Osteoblast (primary cell): ENCODE measurements around the gene MBTPS1. TPM values are rescaled to one million over a fixed set of nuclear protein-coding genes. Genes with fewer than 3 reads are reported as not detected.
A peak's percentile ranks its signal among the peaks of the same experiment; 100 is the strongest.

Source experiments
- DNase-seq: peaks from one replicate; pipeline ENCODE4 v3.0.0; 2011; ENCODE audit warnings: low spot score, mixed read lengths; ENCODE audit not compliant: insufficient read length; ENCODE audit errors: missing footprints
- H2AFZ ChIP-seq: 2 replicates; pipeline ENCODE4 v1.6.0; 2011; ENCODE audit warnings: mild to moderate bottlenecking, low read length
- H3K27ac ChIP-seq: 2 replicates; pipeline ENCODE4 v1.5.1; 2011; ENCODE audit warnings: mild to moderate bottlenecking, low read depth, low read length, moderate library complexity
- H3K27me3 ChIP-seq: 2 replicates; pipeline ENCODE4 v1.6.0; 2012; ENCODE audit warnings: mild to moderate bottlenecking, control low read depth, inconsistent platforms, low read length, moderate library complexity; ENCODE audit not compliant: insufficient read depth
- H3K36me3 ChIP-seq: 2 replicates; pipeline ENCODE4 v1.5.1; 2011; ENCODE audit warnings: mild to moderate bottlenecking, low read length, control low read depth, moderate library complexity; ENCODE audit not compliant: insufficient read depth
- H3K4me1 ChIP-seq: 2 replicates; pipeline ENCODE4 v1.5.1; 2011; ENCODE audit warnings: mild to moderate bottlenecking, low read length, control low read depth, moderate library complexity; ENCODE audit not compliant: insufficient read depth
- H3K4me2 ChIP-seq: 2 replicates; pipeline ENCODE4 v1.6.0; 2011; ENCODE audit warnings: mild to moderate bottlenecking, low read length; ENCODE audit not compliant: insufficient read depth
- H3K4me3 ChIP-seq: fragments of 200-600 bp; sonication (generic); 3 replicates; pipeline ENCODE4 v1.5.1; 2012; ENCODE audit warnings: mild to moderate bottlenecking, low read length, inconsistent platforms; ENCODE audit not compliant: insufficient read depth
- H3K79me2 ChIP-seq: 2 replicates; pipeline ENCODE4 v1.6.0; 2012; ENCODE audit warnings: mild to moderate bottlenecking, low read length, control low read depth, inconsistent platforms; ENCODE audit not compliant: insufficient read depth
- H3K9me3 ChIP-seq: 2 replicates; pipeline ENCODE4 v1.5.1; 2011; ENCODE audit warnings: low read depth, low read length, control low read depth
- H4K20me1 ChIP-seq: 2 replicates; pipeline ENCODE4 v1.6.0; 2012; ENCODE audit warnings: mild to moderate bottlenecking, low read length, control low read depth; ENCODE audit not compliant: insufficient read depth
- CTCF ChIP-seq: IDR thresholded peaks from 2 replicates; pipeline ENCODE4 v1.5.1; 2011; ENCODE audit warnings: mild to moderate bottlenecking, low read depth, low read length, moderate library complexity; ENCODE audit errors: extremely low read depth
- total RNA-seq: library from RNA; depleted of rRNA; stranded (reverse); fragments of >200 nt; gene quantifications from 2 replicates; pipeline ENCODE4 v1.2.3, GENCODE V29; 2012

Gene MBTPS1
- total RNA-seq, 1 donor: 114 TPM

DNA sequence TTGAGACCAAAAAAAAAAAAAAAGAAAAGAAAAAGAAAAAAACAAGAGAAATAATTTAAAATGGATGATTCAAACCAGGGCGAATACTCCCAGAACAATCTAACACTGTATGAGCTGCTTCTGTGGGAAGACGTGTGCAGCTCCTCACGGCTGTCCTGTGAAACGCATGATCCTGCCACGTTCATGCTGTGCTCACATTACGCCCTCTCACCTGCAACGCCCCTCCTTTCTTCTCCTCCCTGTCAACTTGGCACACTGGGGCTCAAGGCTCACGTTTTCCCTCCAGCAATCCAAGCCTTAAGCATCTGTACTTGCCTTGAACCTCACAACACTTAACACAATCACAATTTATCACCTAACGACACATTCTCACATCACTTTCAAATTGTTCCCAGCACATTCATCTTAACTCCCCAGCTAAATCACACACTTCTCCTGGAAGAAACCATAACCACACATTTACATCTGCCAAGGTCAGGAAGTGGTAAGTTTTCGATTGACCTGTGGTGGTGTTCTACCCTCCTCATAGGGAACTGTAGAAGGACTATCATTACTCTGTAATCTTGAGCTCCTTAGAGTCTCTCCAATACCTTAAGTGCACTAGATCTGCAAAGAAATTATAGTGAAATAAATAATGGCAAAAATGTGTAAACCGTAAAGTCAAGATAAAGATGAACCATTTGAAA is 29.1 kb downstream of the MBTPS1 start:
- H3K36me3 ChIP-seq: peaks cover 77% of the 10 kb centered on the region
- no peaks in the 10 kb centered on the region for H3K9me3 ChIP-seq
- DNase-seq: no peak
- peaks cover 6% of the 10 kb centered on the region for H4K20me1 ChIP-seq
- no peaks in the 10 kb centered on the region for H3K4me1 ChIP-seq
- H3K27me3 ChIP-seq: no peaks in the 10 kb centered on the region
- no peak overlapping the region for H3K4me2 ChIP-seq
- no peaks in the 10 kb centered on the region for H3K79me2 ChIP-seq
- H2AFZ ChIP-seq: no peak overlapping the region
- H3K27ac ChIP-seq: no peak overlapping the region
- TF ChIP-seq CTCF: no peak
- no peak overlapping the region for H3K4me3 ChIP-seq

DNA sequence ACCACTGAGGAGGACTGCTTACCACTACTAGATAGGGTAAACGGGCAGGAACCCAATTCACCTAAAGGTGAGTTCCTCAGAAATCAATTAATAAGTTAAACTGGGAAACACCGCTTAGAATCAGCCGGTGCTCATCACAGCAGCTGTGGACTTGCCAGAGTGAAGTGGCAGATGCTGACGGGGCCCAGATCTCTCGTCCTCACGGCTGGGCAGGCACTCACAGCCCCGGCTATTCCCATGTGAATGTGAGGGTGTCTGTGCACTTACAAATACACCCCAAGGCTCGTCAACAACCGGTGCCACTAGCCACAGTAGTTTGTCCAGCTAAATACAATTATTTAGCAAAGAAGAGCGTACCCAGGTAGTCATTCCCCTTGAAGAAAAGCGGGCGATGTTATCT is 29.7 kb downstream of the MBTPS1 start:
- H3K4me2 ChIP-seq: no peak overlapping the region
- H3K79me2 ChIP-seq: no peaks in the 10 kb centered on the region
- peaks cover 6% of the 10 kb centered on the region for H4K20me1 ChIP-seq
- no peaks in the 10 kb centered on the region for H3K9me3 ChIP-seq
- DNase-seq: peak; percentile 19
- peaks cover 71% of the 10 kb centered on the region for H3K36me3 ChIP-seq
- TF ChIP-seq CTCF: no peak
- no peak overlapping the region for H2AFZ ChIP-seq
- H3K27me3 ChIP-seq: no peaks in the 10 kb centered on the region
- no peak overlapping the region for H3K27ac ChIP-seq
- no peak overlapping the region for H3K4me3 ChIP-seq
- no peaks in the 10 kb centered on the region for H3K4me1 ChIP-seq

GRCh38 chr16:84086341-84086740 is 30.4 kb downstream of the MBTPS1 start:
- Histone ChIP-seq H4K20me1 (peaks cover 6% of the 10 kb centered on the region), H3K27ac (no peak overlapping the region), H3K36me3 (peaks cover 70% of the 10 kb centered on the region), H3K27me3 (no peaks in the 10 kb centered on the region), H3K79me2 (no peaks in the 10 kb centered on the region), H3K4me3 (no peak overlapping the region), H3K4me2 (no peak overlapping the region), H3K4me1 (no peaks in the 10 kb centered on the region), H3K9me3 (no peaks in the 10 kb centered on the region), H2AFZ (no peak overlapping the region)
- no peak for DNase-seq
- no peak for TF ChIP-seq CTCF

- peaks cover 7% of the 10 kb centered on the region for H4K20me1 ChIP-seq
- DNase-seq: peak; percentile 19
- no peaks in the 10 kb centered on the region for H3K27me3 ChIP-seq
- H3K27ac ChIP-seq: no peak overlapping the region
- H2AFZ ChIP-seq: no peak overlapping the region
- H3K79me2 ChIP-seq: no peaks in the 10 kb centered on the region
- no peak overlapping the region for H3K4me2 ChIP-seq
- H3K36me3 ChIP-seq: peaks cover 73% of the 10 kb centered on the region
- no peak for TF ChIP-seq CTCF
- H3K4me1 ChIP-seq: no peaks in the 10 kb centered on the region
- no peaks in the 10 kb centered on the region for H3K9me3 ChIP-seq
- H3K4me3 ChIP-seq: no peak overlapping the region
Observed at GRCh38 chr16:84085773-84086172, 31.0 kb downstream of the MBTPS1 start.
